Panc1 (cell line): ENCODE data around the gene GMDS. TPM values are rescaled to one million over a fixed set of nuclear protein-coding genes. Genes with fewer than 3 reads are reported as not detected.

Source experiments
- ATAC-seq: fragments of 200-7000 bp; cut with Tn5 transposase; 2 replicates; pipeline ENCODE4 v1.9.1; 2020; ENCODE audit warnings: mild to moderate bottlenecking, moderate library complexity
- BruUV-seq: library from RNA; stranded (reverse); fragments of 400-500 nt; replicated peaks from 2 replicates; lab custom pipeline; 2021; lab: Mats Ljungman, UMichigan
- CTCF ChIA-PET: fragments of 300-600 bp; sonication (Branson Sonifier 250); formaldehyde crosslinking; loops from one replicate; lab custom pipeline; 2022; ENCODE audit warnings: antibody characterized with exemption; lab: Charles Lee
- POLR2A ChIA-PET: fragments of 300-600 bp; sonication (Branson Sonifier 250); formaldehyde crosslinking; loops from one replicate; lab custom pipeline; 2022; ENCODE audit warnings: antibody characterized with exemption; lab: Charles Lee
- DNase-seq: peaks from one replicate; pipeline ENCODE4 v3.0.0-alpha.2; 2010; ENCODE audit warnings: low read depth, low spot score
- H3K27ac ChIP-seq: 2 replicates; pipeline ENCODE4 v1.5.1; 2011; ENCODE audit warnings: mild to moderate bottlenecking, low read length, inconsistent platforms
- H3K27me3 ChIP-seq: fragments of 200-500 bp; sonication (Bioruptor generic); 2 replicates; pipeline ENCODE4 v1.6.0; 2014; ENCODE audit warnings: low read length, inconsistent platforms; ENCODE audit not compliant: control insufficient read depth, insufficient read depth
- H3K36me3 ChIP-seq: fragments of 200-500 bp; sonication (Bioruptor generic); 2 replicates; pipeline ENCODE4 v1.5.1; 2014; ENCODE audit warnings: inconsistent platforms, mild to moderate bottlenecking, low read length, moderate library complexity; ENCODE audit not compliant: control insufficient read depth, insufficient read depth
- H3K4me1 ChIP-seq: 2 replicates; pipeline ENCODE4 v1.5.1; 2011; ENCODE audit warnings: inconsistent platforms, mild to moderate bottlenecking, low read length, moderate library complexity; ENCODE audit not compliant: control insufficient read depth, insufficient read depth
- H3K4me3 ChIP-seq, 2 experiments: 2 replicates each; pipeline ENCODE4 v1.5.1; 2011 to 2012; ENCODE audit warnings: low read depth in 2 of 2, low read length in 2 of 2, mild to moderate bottlenecking in 2 of 2, inconsistent platforms in 1 of 2, moderate library complexity in 1 of 2
- H3K9me3 ChIP-seq: fragments of 200-500 bp; sonication (Bioruptor generic); 2 replicates; pipeline ENCODE4 v1.5.1; 2014; ENCODE audit warnings: low read depth, mild to moderate bottlenecking, inconsistent platforms, low read length, moderate library complexity; ENCODE audit not compliant: control insufficient read depth, insufficient read depth
- CTCF ChIP-seq: fragments of 450-650 bp; IDR thresholded peaks from 2 replicates; pipeline ENCODE4 v1.5.1; 2017; ENCODE audit warnings: mild to moderate bottlenecking
- POLR2AphosphoS5 ChIP-seq: IDR thresholded peaks from 2 replicates; pipeline ENCODE4 v1.6.1; 2012; ENCODE audit warnings: mild to moderate bottlenecking, low read depth, low read length, moderate library complexity
- REST ChIP-seq, 2 experiments: IDR thresholded peaks; 2 replicates each; pipeline ENCODE4 v1.6.1; 2011 to 2012; ENCODE audit warnings: low read depth in 2 of 2, control low read depth in 1 of 2, low read length in 1 of 2, mild to moderate bottlenecking in 1 of 2, moderate library complexity in 1 of 2; ENCODE audit not compliant: insufficient read depth in 1 of 2
- SIN3A ChIP-seq: IDR thresholded peaks from 2 replicates; pipeline ENCODE4 v1.6.1; 2012; ENCODE audit warnings: low read depth, mild to moderate bottlenecking, low read length, moderate library complexity, borderline replicate concordance; ENCODE audit not compliant: insufficient read depth
- TCF7L2 ChIP-seq: IDR thresholded peaks from 2 replicates; pipeline ENCODE4 v1.6.1; 2011; ENCODE audit warnings: mild to moderate bottlenecking, low read depth, low read length, inconsistent platforms
- in situ Hi-C: cut with HindIII; loops from 2 replicates; pipeline ENCODE4 v1.10.0; 2016; ENCODE audit warnings: low sequenced_read_pairs, low pct_unique_long_range_greater_than_20kb
- intact Hi-C: fragments of 100-400 bp; cut with micrococcal nuclease; formaldehyde crosslinking; loops from one replicate; pipeline ENCODE4 v1.10.0; 2022; ENCODE audit not compliant: unreplicated experiment
- total RNA-seq: library from RNA; stranded (reverse); gene quantifications from one replicate; pipeline ENCODE4 v1.2.1, GENCODE V29; 2021; ENCODE audit not compliant: unreplicated experiment

The GMDS gene
- total RNA-seq, 1 experiment from 2014 or later, result 9.8 TPM

GRCh38 chr6:1726341-1726768, 519.0 kb downstream of the GMDS start:
- no peaks in the 10 kb centered on the region for H3K27me3 ChIP-seq
- no peak overlapping the region for H3K4me3 ChIP-seq
- in situ Hi-C loops, result no loop called here
- ChIA-PET POLR2A (interaction anchor here (0.6 kb wide), 1 partner anchor 52 kb away, joined by 3 read pairs; no protein-coding TSS in a partner anchor), CTCF (no interaction called here)
- H3K4me1 ChIP-seq, result no peaks in the 10 kb centered on the region
- no peak for TF ChIP-seq POLR2AphosphoS5
- no peak for TF ChIP-seq TCF7L2
- no peak for TF ChIP-seq CTCF
- TF ChIP-seq SIN3A, result no peak
- TF ChIP-seq REST (IDR thresholded peaks at IDR 0.05; ENCODE audit: insufficient read depth in 1 of 2, low read depth in 2 of 2, low read length in 1 of 2), result no peak
- BruUV-seq, result no TSS peak
- H3K36me3 ChIP-seq, result no peaks in the 10 kb centered on the region
- H3K9me3 ChIP-seq, result no peaks in the 10 kb centered on the region
- ATAC-seq (no peak), DNase-seq (no peak)
- intact Hi-C loops, result no loop called here
- no peak overlapping the region for H3K27ac ChIP-seq

GRCh38 chr6:1724616-1725015, 520.8 kb downstream of the GMDS start:
- no peak for DNase-seq
- TF ChIP-seq CTCF (no peak), TCF7L2 (no peak), POLR2AphosphoS5 (no peak), SIN3A (no peak), REST (IDR thresholded peaks at IDR 0.05; ENCODE audit: insufficient read depth in 1 of 2, low read depth in 2 of 2, low read length in 1 of 2) (no peak)
- H3K4me3 ChIP-seq, result no peak overlapping the region

More at GRCh38 chr6:1724616-1725015, 520.8 kb downstream of the GMDS start:
- Histone ChIP-seq H3K4me1 (no peaks in the 10 kb centered on the region), H3K27ac (no peak overlapping the region), H3K27me3 (no peaks in the 10 kb centered on the region), H3K9me3 (no peaks in the 10 kb centered on the region), H3K36me3 (no peaks in the 10 kb centered on the region)
- POLR2A ChIA-PET, result no interaction called here
- intact Hi-C loops, result no loop called here
- ATAC-seq, result peak; percentile 48; the same call in 1 of the 2 replicates
- CTCF ChIA-PET, result no interaction called here
- in situ Hi-C loops, result no loop called here
- no TSS peak for BruUV-seq
